Esophagus muscularis mucosa (tissue), 3 donors: ENCODE measurements around the gene SOCS7.

Source experiments
- POLR2AphosphoS5 ChIP-seq, 2 donors: sonication (generic); formaldehyde crosslinking; IDR thresholded peaks; one replicate each; pipeline ENCODE4 v1.6.1; 2017; ENCODE audit warnings: antibody characterized with exemption in 2 of 2
- TF ChIP-seq, protein P1 (sequence below), 3 experiments: fragments of 200-600 bp in 2 of 3; fragments of 450-650 bp in 1 of 3; sonication (generic) in 2 of 3; IDR thresholded peaks; one replicate each; pipeline ENCODE4 v1.5.1; 2017 to 2019; ENCODE audit warnings: antibody characterized with exemption in 3 of 3, mild to moderate bottlenecking in 2 of 3, moderate library complexity in 1 of 3

DNA sequence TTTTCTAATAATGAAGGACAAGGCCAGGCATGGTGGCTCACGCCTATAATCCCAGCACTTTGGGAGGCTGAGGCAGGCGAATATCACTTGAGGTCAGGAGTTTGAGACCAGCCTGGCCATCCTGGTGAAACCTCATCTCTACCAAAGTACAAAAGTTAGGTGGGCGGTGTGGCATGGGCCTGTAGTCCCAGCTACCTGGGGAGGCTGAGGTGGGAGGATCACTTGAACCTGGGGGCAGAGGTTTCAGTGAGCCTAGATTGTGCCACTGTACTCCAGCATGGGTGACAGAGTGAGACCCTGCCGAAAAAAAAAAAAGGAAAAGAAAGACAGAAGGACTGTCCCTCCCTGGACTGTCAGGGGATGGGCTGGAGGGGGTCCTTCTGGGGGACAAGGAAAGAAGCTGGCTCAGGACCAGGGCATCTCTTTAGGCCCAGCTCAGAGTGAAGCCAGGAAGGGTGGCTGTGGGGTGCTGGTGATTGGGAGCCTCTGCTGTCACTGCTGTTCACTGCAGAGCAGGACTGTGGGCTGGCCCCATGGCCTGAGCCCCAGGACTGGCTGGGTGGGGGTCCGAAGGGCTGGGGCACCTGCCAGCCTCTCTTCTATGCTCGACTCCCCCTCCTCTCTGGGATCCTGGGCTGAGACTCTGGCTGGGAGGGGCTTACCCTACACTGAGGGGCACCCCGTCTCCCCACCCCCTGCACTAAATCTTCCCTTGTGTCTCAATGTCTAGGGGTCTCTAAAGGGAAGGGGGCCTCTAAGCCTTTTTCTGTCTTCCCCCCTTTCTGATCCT is 75.7 kb downstream of the SOCS7 start:
- TF ChIP-seq, protein P1, sequence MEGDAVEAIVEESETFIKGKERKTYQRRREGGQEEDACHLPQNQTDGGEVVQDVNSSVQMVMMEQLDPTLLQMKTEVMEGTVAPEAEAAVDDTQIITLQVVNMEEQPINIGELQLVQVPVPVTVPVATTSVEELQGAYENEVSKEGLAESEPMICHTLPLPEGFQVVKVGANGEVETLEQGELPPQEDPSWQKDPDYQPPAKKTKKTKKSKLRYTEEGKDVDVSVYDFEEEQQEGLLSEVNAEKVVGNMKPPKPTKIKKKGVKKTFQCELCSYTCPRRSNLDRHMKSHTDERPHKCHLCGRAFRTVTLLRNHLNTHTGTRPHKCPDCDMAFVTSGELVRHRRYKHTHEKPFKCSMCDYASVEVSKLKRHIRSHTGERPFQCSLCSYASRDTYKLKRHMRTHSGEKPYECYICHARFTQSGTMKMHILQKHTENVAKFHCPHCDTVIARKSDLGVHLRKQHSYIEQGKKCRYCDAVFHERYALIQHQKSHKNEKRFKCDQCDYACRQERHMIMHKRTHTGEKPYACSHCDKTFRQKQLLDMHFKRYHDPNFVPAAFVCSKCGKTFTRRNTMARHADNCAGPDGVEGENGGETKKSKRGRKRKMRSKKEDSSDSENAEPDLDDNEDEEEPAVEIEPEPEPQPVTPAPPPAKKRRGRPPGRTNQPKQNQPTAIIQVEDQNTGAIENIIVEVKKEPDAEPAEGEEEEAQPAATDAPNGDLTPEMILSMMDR (IDR thresholded peaks at IDR 0.05) = no peak
- TF ChIP-seq POLR2AphosphoS5 (IDR thresholded peaks at IDR 0.05) = no peak
